NCI-H1417 treated with DMSO at 0.1 percent for 48 hours (cell line): ENCODE measurements around the gene NDP.
"Not testable (repeated sequence)": the region's sequence is repeated elsewhere in the genome, so short reads cannot be mapped to it uniquely, and the experiment has no call there.

Source experiments
- DNase-seq: peaks from one replicate; lab custom pipeline; 2025; lab: John Stamatoyannopoulos, UW

NDP gene

GRCh38 chrX:43970528-43970927, 2.7 kb downstream of the NDP start:
- DNase-seq: no peak

- no peak for DNase-seq
Measured at GRCh38 chrX:43969504-43970501, 3.4 kb downstream of the NDP start.

GRCh38 chrX:43968359-43968781, 4.8 kb downstream of the NDP start:
- no peak for DNase-seq

GRCh38 chrX:43964936-43965335, 8.3 kb downstream of the NDP start:
- DNase-seq: no peak

- DNase-seq: no peak
Measured at GRCh38 chrX:43963726-43964125, 9.5 kb downstream of the NDP start.

GRCh38 chrX:43962636-43963035, 10.6 kb downstream of the NDP start:
- no peak for DNase-seq

- DNase-seq: no peak
Measured at GRCh38 chrX:43961699-43962098, 11.5 kb downstream of the NDP start.

- no peak for DNase-seq
Measured at GRCh38 chrX:43958529-43958928, 14.7 kb downstream of the NDP start.

- no peak for DNase-seq
Measured at GRCh38 chrX:43956034-43956433, 17.2 kb downstream of the NDP start.

GRCh38 chrX:43953218-43953617, 20.0 kb downstream of the NDP start:
- DNase-seq: no peak

- DNase-seq: no peak
Measured at GRCh38 chrX:43949669-43950068, 23.5 kb downstream of the NDP start.

GRCh38 chrX:43940816-43941474, 32.2 kb downstream of the NDP start:
- no peak for DNase-seq

- no peak for DNase-seq
Measured at GRCh38 chrX:43939187-43939926, 33.8 kb downstream of the NDP start.

GRCh38 chrX:43922032-43922431, 51.2 kb downstream of the NDP start:
- not testable (repeated sequence) for DNase-seq

GRCh38 chrX:43910772-43911171, 62.4 kb downstream of the NDP start:
- not testable (repeated sequence) for DNase-seq

GRCh38 chrX:43910012-43910411, 63.2 kb downstream of the NDP start:
- DNase-seq: no peak

GRCh38 chrX:43909141-43909540, 64.0 kb downstream of the NDP start:
- DNase-seq: no peak

- DNase-seq: no peak
Measured at GRCh38 chrX:43899878-43900815, 73.0 kb downstream of the NDP start.
